ENCODE measurements around the gene ACADS.

DNA sequence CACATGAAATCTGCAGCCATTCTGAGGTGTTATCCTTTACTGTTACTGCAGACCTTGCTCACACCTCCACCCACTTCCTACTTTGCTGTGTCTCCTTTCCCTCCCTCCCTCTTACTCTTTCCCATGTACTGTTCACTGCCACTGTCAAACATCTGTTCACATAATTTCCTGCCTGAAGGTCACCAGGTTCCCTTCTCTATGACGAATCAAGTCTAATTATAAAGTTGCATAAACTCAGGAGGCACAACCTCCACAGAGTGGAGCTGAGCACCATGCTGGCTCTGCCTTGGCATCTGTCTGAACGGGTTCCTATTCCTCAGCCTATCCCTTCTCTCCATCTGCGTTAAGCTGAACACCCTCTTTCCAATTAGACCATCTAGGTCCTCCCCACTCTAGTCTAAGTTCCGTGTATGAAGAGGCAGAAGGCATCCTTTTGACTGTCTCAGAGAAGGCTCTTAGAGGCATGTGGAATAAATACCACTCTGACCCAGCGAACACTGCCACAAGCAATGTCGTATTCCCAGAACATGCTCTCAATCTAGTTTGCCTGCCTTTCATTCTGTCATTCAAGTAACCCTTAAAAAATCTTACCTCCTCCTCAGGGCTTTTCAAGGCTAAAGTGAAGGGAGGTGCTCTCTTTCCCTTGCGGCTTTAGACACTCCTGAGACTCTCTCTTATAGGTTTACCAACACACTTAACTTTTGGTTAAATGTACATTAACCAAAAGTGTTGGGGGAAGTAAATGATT is 48.7 kb downstream of the ACADS start:
- TF ChIP-seq, protein P1, sequence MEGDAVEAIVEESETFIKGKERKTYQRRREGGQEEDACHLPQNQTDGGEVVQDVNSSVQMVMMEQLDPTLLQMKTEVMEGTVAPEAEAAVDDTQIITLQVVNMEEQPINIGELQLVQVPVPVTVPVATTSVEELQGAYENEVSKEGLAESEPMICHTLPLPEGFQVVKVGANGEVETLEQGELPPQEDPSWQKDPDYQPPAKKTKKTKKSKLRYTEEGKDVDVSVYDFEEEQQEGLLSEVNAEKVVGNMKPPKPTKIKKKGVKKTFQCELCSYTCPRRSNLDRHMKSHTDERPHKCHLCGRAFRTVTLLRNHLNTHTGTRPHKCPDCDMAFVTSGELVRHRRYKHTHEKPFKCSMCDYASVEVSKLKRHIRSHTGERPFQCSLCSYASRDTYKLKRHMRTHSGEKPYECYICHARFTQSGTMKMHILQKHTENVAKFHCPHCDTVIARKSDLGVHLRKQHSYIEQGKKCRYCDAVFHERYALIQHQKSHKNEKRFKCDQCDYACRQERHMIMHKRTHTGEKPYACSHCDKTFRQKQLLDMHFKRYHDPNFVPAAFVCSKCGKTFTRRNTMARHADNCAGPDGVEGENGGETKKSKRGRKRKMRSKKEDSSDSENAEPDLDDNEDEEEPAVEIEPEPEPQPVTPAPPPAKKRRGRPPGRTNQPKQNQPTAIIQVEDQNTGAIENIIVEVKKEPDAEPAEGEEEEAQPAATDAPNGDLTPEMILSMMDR (IDR thresholded peaks at IDR 0.05) = no peak
- TF ChIP-seq POLR2A (IDR thresholded peaks at IDR 0.05) = no peak
- TF ChIP-seq POLR2AphosphoS5 (IDR thresholded peaks at IDR 0.05) = no peak
